ENCODE measurements around the gene ARID3A. TPM values are rescaled to one million over a fixed set of nuclear protein-coding genes. Genes with fewer than 3 reads are reported as not detected.

The ARID3A gene
- total and polyA plus RNA-seq, 2 of the 13 experiments (the other 11 are each of a cell fraction or from before 2014, with no cell fraction given) = 71.3 to 77.9 TPM

DNA sequence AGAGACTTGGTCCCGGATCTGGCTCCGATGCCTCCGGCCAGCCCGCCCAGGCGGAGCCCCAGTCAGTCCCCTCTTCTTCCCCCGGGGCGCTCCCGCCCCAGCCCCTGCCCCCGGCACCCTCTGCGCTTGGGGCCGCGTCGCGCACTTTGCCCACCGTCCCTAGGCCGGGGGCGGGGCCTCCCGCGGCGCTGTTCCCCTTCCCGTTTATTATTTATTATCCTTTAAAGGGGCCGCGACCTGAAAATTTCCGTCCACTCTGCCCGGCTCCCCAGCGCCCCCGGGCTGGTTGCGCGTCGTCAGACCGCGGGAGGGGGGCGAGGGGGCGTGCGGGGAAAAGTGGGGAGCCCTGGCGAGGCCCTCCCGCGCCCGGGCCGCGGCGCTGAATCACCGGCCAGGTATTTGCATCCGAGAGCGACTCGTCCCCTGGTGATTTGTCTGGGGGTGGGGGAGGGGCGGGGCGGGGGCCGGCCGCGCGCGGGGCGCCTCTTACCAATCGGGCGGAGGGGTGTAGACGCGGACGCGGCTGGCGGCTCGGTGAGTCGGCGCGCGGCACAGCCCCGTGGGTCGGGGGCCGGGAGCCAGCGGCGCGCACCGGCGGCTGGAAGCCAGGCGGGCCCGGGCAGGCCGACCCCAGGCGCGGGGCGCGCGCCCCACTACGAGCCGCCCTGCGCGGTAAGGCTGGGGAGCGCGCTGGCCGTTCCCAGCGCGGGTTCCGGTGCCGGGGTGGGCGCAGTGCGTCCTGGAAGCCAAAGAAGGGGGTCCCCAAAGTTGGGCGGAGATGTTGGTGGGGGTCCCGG lies at the start of gene ARID3A (continued):
- TF ChIP-seq, protein P1, sequence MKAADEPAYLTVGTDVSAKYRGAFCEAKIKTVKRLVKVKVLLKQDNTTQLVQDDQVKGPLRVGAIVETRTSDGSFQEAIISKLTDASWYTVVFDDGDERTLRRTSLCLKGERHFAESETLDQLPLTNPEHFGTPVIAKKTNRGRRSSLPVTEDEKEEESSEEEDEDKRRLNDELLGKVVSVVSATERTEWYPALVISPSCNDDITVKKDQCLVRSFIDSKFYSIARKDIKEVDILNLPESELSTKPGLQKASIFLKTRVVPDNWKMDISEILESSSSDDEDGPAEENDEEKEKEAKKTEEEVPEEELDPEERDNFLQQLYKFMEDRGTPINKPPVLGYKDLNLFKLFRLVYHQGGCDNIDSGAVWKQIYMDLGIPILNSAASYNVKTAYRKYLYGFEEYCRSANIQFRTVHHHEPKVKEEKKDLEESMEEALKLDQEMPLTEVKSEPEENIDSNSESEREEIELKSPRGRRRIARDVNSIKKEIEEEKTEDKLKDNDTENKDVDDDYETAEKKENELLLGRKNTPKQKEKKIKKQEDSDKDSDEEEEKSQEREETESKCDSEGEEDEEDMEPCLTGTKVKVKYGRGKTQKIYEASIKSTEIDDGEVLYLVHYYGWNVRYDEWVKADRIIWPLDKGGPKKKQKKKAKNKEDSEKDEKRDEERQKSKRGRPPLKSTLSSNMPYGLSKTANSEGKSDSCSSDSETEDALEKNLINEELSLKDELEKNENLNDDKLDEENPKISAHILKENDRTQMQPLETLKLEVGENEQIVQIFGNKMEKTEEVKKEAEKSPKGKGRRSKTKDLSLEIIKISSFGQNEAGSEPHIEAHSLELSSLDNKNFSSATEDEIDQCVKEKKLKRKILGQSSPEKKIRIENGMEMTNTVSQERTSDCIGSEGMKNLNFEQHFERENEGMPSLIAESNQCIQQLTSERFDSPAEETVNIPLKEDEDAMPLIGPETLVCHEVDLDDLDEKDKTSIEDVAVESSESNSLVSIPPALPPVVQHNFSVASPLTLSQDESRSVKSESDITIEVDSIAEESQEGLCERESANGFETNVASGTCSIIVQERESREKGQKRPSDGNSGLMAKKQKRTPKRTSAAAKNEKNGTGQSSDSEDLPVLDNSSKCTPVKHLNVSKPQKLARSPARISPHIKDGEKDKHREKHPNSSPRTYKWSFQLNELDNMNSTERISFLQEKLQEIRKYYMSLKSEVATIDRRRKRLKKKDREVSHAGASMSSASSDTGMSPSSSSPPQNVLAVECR (CRISPR knock-in tag; IDR thresholded peaks at IDR 0.05; ENCODE audit: borderline replicate concordance) = peak; percentile 12; the same call in 1 of the 2 replicates
- TF ChIP-seq KLF11 (CRISPR knock-in tag; IDR thresholded peaks at IDR 0.05) (no peak), NFKBIZ (CRISPR knock-in tag; IDR thresholded peaks at IDR 0.05) (no peak), ZNF569 (CRISPR knock-in tag; IDR thresholded peaks at IDR 0.05; ENCODE audit: borderline replicate concordance) (no peak), ZBTB7B (CRISPR knock-in tag; IDR thresholded peaks at IDR 0.05) (no peak; the same call in 1 of the 2 replicates), ZNF841 (CRISPR knock-in tag; IDR thresholded peaks at IDR 0.05; ENCODE audit: borderline replicate concordance) (peak; percentile 35; the same call in 1 of the 2 replicates), ZNF143 (CRISPR knock-in tag; IDR thresholded peaks at IDR 0.05) (no peak), ZNF354B (CRISPR knock-in tag; IDR thresholded peaks at IDR 0.05) (no peak), ZNF121 (CRISPR knock-in tag; IDR thresholded peaks at IDR 0.05) (peak; percentile 83; the same call in 1 of the 2 replicates)
- TF ChIP-seq, protein P2, sequence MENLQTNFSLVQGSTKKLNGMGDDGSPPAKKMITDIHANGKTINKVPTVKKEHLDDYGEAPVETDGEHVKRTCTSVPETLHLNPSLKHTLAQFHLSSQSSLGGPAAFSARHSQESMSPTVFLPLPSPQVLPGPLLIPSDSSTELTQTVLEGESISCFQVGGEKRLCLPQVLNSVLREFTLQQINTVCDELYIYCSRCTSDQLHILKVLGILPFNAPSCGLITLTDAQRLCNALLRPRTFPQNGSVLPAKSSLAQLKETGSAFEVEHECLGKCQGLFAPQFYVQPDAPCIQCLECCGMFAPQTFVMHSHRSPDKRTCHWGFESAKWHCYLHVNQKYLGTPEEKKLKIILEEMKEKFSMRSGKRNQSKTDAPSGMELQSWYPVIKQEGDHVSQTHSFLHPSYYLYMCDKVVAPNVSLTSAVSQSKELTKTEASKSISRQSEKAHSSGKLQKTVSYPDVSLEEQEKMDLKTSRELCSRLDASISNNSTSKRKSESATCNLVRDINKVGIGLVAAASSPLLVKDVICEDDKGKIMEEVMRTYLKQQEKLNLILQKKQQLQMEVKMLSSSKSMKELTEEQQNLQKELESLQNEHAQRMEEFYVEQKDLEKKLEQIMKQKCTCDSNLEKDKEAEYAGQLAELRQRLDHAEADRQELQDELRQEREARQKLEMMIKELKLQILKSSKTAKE (CRISPR knock-in tag; IDR thresholded peaks at IDR 0.05; ENCODE audit: borderline replicate concordance) = no peak
- TF ChIP-seq, protein P3, sequence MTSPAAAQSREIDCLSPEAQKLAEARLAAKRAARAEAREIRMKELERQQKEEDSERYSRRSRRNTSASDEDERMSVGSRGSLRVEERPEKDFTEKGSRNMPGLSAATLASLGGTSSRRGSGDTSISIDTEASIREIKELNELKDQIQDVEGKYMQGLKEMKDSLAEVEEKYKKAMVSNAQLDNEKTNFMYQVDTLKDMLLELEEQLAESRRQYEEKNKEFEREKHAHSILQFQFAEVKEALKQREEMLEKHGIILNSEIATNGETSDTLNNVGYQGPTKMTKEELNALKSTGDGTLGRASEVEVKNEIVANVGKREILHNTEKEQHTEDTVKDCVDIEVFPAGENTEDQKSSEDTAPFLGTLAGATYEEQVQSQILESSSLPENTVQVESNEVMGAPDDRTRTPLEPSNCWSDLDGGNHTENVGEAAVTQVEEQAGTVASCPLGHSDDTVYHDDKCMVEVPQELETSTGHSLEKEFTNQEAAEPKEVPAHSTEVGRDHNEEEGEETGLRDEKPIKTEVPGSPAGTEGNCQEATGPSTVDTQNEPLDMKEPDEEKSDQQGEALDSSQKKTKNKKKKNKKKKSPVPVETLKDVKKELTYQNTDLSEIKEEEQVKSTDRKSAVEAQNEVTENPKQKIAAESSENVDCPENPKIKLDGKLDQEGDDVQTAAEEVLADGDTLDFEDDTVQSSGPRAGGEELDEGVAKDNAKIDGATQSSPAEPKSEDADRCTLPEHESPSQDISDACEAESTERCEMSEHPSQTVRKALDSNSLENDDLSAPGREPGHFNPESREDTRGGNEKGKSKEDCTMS (CRISPR knock-in tag; conservative IDR thresholded peaks at IDR 0.05) = no peak
- TF ChIP-seq, protein P4, sequence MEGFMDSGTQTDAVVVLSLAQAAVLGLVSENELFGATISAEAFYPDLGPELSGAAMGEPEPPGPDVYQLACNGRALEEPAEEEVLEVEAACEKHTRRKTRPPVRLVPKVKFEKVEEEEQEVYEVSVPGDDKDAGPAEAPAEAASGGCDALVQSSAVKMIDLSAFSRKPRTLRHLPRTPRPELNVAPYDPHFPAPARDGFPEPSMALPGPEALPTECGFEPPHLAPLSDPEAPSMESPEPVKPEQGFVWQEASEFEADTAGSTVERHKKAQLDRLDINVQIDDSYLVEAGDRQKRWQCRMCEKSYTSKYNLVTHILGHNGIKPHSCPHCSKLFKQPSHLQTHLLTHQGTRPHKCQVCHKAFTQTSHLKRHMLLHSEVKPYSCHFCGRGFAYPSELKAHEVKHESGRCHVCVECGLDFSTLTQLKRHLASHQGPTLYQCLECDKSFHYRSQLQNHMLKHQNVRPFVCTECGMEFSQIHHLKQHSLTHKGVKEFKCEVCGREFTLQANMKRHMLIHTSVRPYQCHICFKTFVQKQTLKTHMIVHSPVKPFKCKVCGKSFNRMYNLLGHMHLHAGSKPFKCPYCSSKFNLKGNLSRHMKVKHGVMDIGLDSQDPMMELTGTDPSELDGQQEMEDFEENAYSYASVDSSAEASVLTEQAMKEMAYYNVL (CRISPR knock-in tag; IDR thresholded peaks at IDR 0.05; ENCODE audit: borderline replicate concordance) = no peak
- TF ChIP-seq, protein P5, sequence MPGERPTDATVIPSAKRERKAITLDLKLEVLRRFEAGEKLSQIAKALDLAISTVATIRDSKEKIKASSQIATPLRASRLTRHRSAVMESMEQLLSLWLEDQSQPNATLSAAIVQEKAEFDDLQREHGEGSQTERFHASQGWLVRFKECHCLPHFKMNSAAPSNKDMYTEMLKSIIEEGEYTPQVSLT (CRISPR knock-in tag; IDR thresholded peaks at IDR 0.05; ENCODE audit: borderline replicate concordance, low read depth) = no peak
- TF ChIP-seq, protein P6, sequence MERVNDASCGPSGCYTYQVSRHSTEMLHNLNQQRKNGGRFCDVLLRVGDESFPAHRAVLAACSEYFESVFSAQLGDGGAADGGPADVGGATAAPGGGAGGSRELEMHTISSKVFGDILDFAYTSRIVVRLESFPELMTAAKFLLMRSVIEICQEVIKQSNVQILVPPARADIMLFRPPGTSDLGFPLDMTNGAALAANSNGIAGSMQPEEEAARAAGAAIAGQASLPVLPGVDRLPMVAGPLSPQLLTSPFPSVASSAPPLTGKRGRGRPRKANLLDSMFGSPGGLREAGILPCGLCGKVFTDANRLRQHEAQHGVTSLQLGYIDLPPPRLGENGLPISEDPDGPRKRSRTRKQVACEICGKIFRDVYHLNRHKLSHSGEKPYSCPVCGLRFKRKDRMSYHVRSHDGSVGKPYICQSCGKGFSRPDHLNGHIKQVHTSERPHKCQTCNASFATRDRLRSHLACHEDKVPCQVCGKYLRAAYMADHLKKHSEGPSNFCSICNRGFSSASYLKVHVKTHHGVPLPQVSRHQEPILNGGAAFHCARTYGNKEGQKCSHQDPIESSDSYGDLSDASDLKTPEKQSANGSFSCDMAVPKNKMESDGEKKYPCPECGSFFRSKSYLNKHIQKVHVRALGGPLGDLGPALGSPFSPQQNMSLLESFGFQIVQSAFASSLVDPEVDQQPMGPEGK (CRISPR knock-in tag; IDR thresholded peaks at IDR 0.05) = peak; percentile 93

Measured in HepG2 (cell line).